Psoas muscle (tissue), 8 donors: ENCODE measurements around the gene SSBP2. TPM values are rescaled to one million over a fixed set of nuclear protein-coding genes. Genes with fewer than 3 reads are reported as not detected.

ENCODE experiments used
- ATAC-seq, 4 donors: fragments of 200-7000 bp; cut with Tn5 transposase; one replicate each; pipeline ENCODE4 v1.9.1; 2020; ENCODE audit warnings: moderate library complexity in 3 of 4, mild to moderate bottlenecking in 2 of 4
- DNase-seq, 2 donors: peaks; one replicate each; pipeline ENCODE4 v3.0.0-alpha.2; 2020
- H3K27ac ChIP-seq: fragments of 200-600 bp; one replicate; pipeline ENCODE4 v1.8.0; 2022
- H3K27me3 ChIP-seq, 3 donors: fragments of 200-600 bp in 1 of 3; one replicate each; pipeline versions ENCODE4 v1.6.1 to v1.8.0; 2013 to 2022; ENCODE audit warnings: low read length in 2 of 3, mild to moderate bottlenecking in 2 of 3, moderate library complexity in 1 of 3; ENCODE audit not compliant: insufficient read depth in 3 of 3
- H3K36me3 ChIP-seq, 2 donors: fragments of 200-600 bp in 1 of 2; one replicate each; pipeline versions ENCODE4 v1.6.1 to v1.8.0; 2013 to 2022; ENCODE audit warnings: low read depth in 1 of 2, mild to moderate bottlenecking in 1 of 2, moderate library complexity in 1 of 2; ENCODE audit not compliant: insufficient read depth in 1 of 2
- H3K4me1 ChIP-seq: fragments of 200-600 bp; one replicate; pipeline ENCODE4 v1.8.0; 2022
- H3K4me3 ChIP-seq: fragments of 200-600 bp; one replicate; pipeline ENCODE4 v1.8.0; 2022; ENCODE audit warnings: mild to moderate bottlenecking
- H3K9me3 ChIP-seq: fragments of 200-600 bp; one replicate; pipeline ENCODE4 v1.8.0; 2022
- CTCF ChIP-seq: fragments of 200-600 bp; IDR thresholded peaks from one replicate; pipeline ENCODE4 v1.8.0; 2022; ENCODE audit warnings: antibody characterized with exemption
- WGBS, 3 donors: extraction: QIAGEN DNeasy Blood & Tissue Kit; methylation state at CpG; one replicate each; pipeline versions ENCODE4 v1.1.6 to v1.1.7; 2013; 5-methylcytosine and 5-hydroxymethylcytosine counted together
- intact Hi-C, 2 donors: fragments of 100-400 bp; cut with DNase I; formaldehyde crosslinking; loops; one replicate each; pipeline versions ENCODE4 v1.11.0 to v1.14.2; 2022
- polyA plus RNA-seq, 3 donors: library from polyadenylated mRNA; stranded (reverse); fragments of 200-250 nt; gene quantifications; one replicate each; pipeline ENCODE4 v1.2.3, GENCODE V29; 2013
- total RNA-seq, 4 donors: library from RNA; stranded (reverse); fragmentation: NEBNext Ultra II Directional in 2 of 4; extraction: Animal tissue kit (Norgen Biotek cat#: 25700) in 2 of 4; gene quantifications; one replicate each; pipeline versions ENCODE4 v1.2.1 to v1.2.4, GENCODE V29; 2021 to 2023
- donor health status: healthy with polysubstance abuse.
- donor health status: DM: no; HTN: no; CAD: no; lungs with moderate emphysema.
- donor health status: Bipolar disorder and iron deficiency.
- donor health status: healthy.
- donor health status: DM: yes; HTN: yes; CAD: no.
- donor health status: DM: no; HTN: no; CAD: no.
- donor health status: DM: no; HTN: no; CAD: no.
- donor health status: DM: yes; HTN: yes; CAD: no.

Gene SSBP2
- total and polyA plus RNA-seq, 7 donors = 18.2 to 42.6 (median 25.3) TPM

GRCh38 chr5:81400375-81400774 is 350.5 kb downstream of the SSBP2 start:
- no peak for DNase-seq
- 42 to 63% (median 55%) methylated on average over 2 of the region's 2 CpGs for WGBS, 3 donors
- peaks cover 0 to 12% (median 0%) of the 10 kb centered on the region in 3 donors for H3K27me3 ChIP-seq
- no peak for ATAC-seq
- no peak overlapping the region for H3K4me3 ChIP-seq
- intact Hi-C loops = no loop called here
- H3K4me1 ChIP-seq = no peaks in the 10 kb centered on the region
- H3K9me3 ChIP-seq = no peaks in the 10 kb centered on the region
- H3K27ac ChIP-seq = no peak overlapping the region
- H3K36me3 ChIP-seq = no peaks in the 10 kb centered on the region
- no peak for TF ChIP-seq CTCF

- Histone ChIP-seq H3K4me1 (peaks cover 6% of the 10 kb centered on the region), H3K36me3 (no peaks in the 10 kb centered on the region), H3K9me3 (no peaks in the 10 kb centered on the region), H3K27ac (no peak overlapping the region), H3K4me3 (no peak overlapping the region), H3K27me3 (peaks cover 0 to 28% (median 7%) of the 10 kb centered on the region in 3 donors)
- TF ChIP-seq CTCF = no peak
- DNase-seq (no peak), ATAC-seq (no peak)
- intact Hi-C loops = no loop called here
- 67 to 72% (median 67%) methylated on average over 4 of the region's 4 CpGs for WGBS, 3 donors
Observed at GRCh38 chr5:81398741-81399140, 352.2 kb downstream of the SSBP2 start.

GRCh38 chr5:81397176-81397575 is 353.7 kb downstream of the SSBP2 start:
- Histone ChIP-seq H3K27ac (no peak overlapping the region), H3K27me3 (peaks cover 0 to 42% (median 7%) of the 10 kb centered on the region in 3 donors), H3K4me1 (peaks cover 6% of the 10 kb centered on the region), H3K9me3 (no peaks in the 10 kb centered on the region), H3K36me3 (no peaks in the 10 kb centered on the region), H3K4me3 (no peak overlapping the region)
- 0 to 2% (median 1%) methylated on average over 3 of the region's 3 CpGs for WGBS, 3 donors
- TF ChIP-seq CTCF = no peak
- ATAC-seq = peak in 2 of 4 donors; percentile 24 to 48
- intact Hi-C loops = no loop called here
- no peak for DNase-seq

- intact Hi-C loops = no loop called here
- TF ChIP-seq CTCF = no peak
- Histone ChIP-seq H3K27ac (no peak overlapping the region), H3K36me3 (no peaks in the 10 kb centered on the region), H3K4me3 (no peak overlapping the region), H3K4me1 (peaks cover 6% of the 10 kb centered on the region), H3K9me3 (no peaks in the 10 kb centered on the region), H3K27me3 (peaks cover 0 to 54% (median 7%) of the 10 kb centered on the region in 3 donors)
- 65 to 69% (median 68%) methylated on average over 3 of the region's 3 CpGs for WGBS, 3 donors
- DNase-seq (no peak), ATAC-seq (no peak)
Observed at GRCh38 chr5:81395262-81395661, 355.6 kb downstream of the SSBP2 start.
